Lower lobe of right lung (tissue), 2 donors: Measurements from ENCODE around the gene SLC15A3. TPM values are rescaled to one million over a fixed set of nuclear protein-coding genes. Genes with fewer than 3 reads are reported as not detected.

Source experiments
- ATAC-seq, 2 donors: fragments of 200-7000 bp; cut with Tn5 transposase; one replicate each; pipeline ENCODE4 v1.9.1; 2020 to 2022; ENCODE audit warnings: mild to moderate bottlenecking in 2 of 2, moderate library complexity in 2 of 2
- DNase-seq: peaks from one replicate; pipeline ENCODE4 v3.0.0-alpha.2; 2020
- H3K27ac ChIP-seq: fragments of 200-600 bp; one replicate; pipeline ENCODE4 v1.8.0; 2022
- H3K27me3 ChIP-seq: fragments of 200-600 bp; one replicate; pipeline ENCODE4 v1.8.0; 2022; ENCODE audit warnings: low read depth
- H3K36me3 ChIP-seq: fragments of 200-600 bp; one replicate; pipeline ENCODE4 v1.8.0; 2022; ENCODE audit warnings: mild to moderate bottlenecking
- H3K4me1 ChIP-seq: fragments of 200-600 bp; one replicate; pipeline ENCODE4 v1.8.0; 2022
- H3K4me3 ChIP-seq: fragments of 200-600 bp; one replicate; pipeline ENCODE4 v1.8.0; 2022; ENCODE audit warnings: mild to moderate bottlenecking
- H3K9me3 ChIP-seq: fragments of 200-600 bp; one replicate; pipeline ENCODE4 v1.8.0; 2022
- CTCF ChIP-seq: fragments of 200-600 bp; IDR thresholded peaks from one replicate; pipeline ENCODE4 v1.8.0; 2022; ENCODE audit warnings: antibody characterized with exemption, mild to moderate bottlenecking
- intact Hi-C: fragments of 100-400 bp; cut with DNase I; formaldehyde crosslinking; loops from one replicate; pipeline ENCODE4 v1.11.0; 2022
- total RNA-seq: library from RNA; stranded (reverse); fragmentation: NEBNext Ultra II Directional; extraction: Animal tissue kit (Norgen Biotek cat#: 25700); gene quantifications from one replicate; pipeline ENCODE4 v1.2.1, GENCODE V29; 2021
- donor health status: DM: no; HTN: yes; CAD: no; lungs with severe emphysema.

SLC15A3 gene
- total RNA-seq, 1 donor from 2014 or later, result 199 TPM

GRCh38 chr11:60970369-60970774 lies 18.4 kb upstream of the SLC15A3 start:
- peak; percentile 91 for TF ChIP-seq CTCF
- Histone ChIP-seq H3K4me3 (no peak overlapping the region), H3K4me1 (no peaks in the 10 kb centered on the region), H3K27ac (no peak overlapping the region), H3K9me3 (no peaks in the 10 kb centered on the region), H3K27me3 (no peaks in the 10 kb centered on the region), H3K36me3 (no peaks in the 10 kb centered on the region)
- DNase-seq (peak; percentile 79), ATAC-seq (peak; percentile 84 to 90)
- intact Hi-C loops, result no loop called here

GRCh38 chr11:60968223-60968622 lies 16.2 kb upstream of the SLC15A3 start:
- DNase-seq (no peak), ATAC-seq (no peak)
- Histone ChIP-seq H3K4me3 (no peak overlapping the region), H3K9me3 (no peaks in the 10 kb centered on the region), H3K27ac (no peak overlapping the region), H3K27me3 (no peaks in the 10 kb centered on the region), H3K4me1 (no peaks in the 10 kb centered on the region), H3K36me3 (no peaks in the 10 kb centered on the region)
- intact Hi-C loops, result no loop called here
- no peak for TF ChIP-seq CTCF

GRCh38 chr11:60966890-60967289 lies 14.9 kb upstream of the SLC15A3 start:
- no peak for TF ChIP-seq CTCF
- ATAC-seq (peak; percentile 37 to 41), DNase-seq (no peak)
- no peak overlapping the region for H3K27ac ChIP-seq
- no peaks in the 10 kb centered on the region for H3K27me3 ChIP-seq
- H3K4me1 ChIP-seq, result no peaks in the 10 kb centered on the region
- no peaks in the 10 kb centered on the region for H3K36me3 ChIP-seq
- intact Hi-C loops, result no loop called here
- H3K4me3 ChIP-seq, result no peak overlapping the region
- H3K9me3 ChIP-seq, result no peaks in the 10 kb centered on the region

GRCh38 chr11:60964801-60965200 lies 12.8 kb upstream of the SLC15A3 start:
- Histone ChIP-seq H3K4me1 (no peaks in the 10 kb centered on the region), H3K27ac (no peak overlapping the region), H3K27me3 (no peaks in the 10 kb centered on the region), H3K4me3 (no peak overlapping the region), H3K36me3 (no peaks in the 10 kb centered on the region), H3K9me3 (no peaks in the 10 kb centered on the region)
- DNase-seq, result no peak
- TF ChIP-seq CTCF, result no peak
- intact Hi-C loops, result no loop called here
- no peak for ATAC-seq

- Histone ChIP-seq H3K4me3 (no peak overlapping the region), H3K4me1 (peaks cover 8% of the 10 kb centered on the region), H3K36me3 (no peaks in the 10 kb centered on the region), H3K27me3 (no peaks in the 10 kb centered on the region), H3K27ac (no peak overlapping the region), H3K9me3 (no peaks in the 10 kb centered on the region)
- DNase-seq, result no peak
- no peak for TF ChIP-seq CTCF
- ATAC-seq, result peak in 1 of 2 donors; percentile 19
- intact Hi-C loops, result no loop called here
These were observed 8.4 kb upstream of the SLC15A3 start for GRCh38 chr11:60960405-60960804.

GRCh38 chr11:60959431-60959830 lies 7.5 kb upstream of the SLC15A3 start:
- Histone ChIP-seq H3K9me3 (no peaks in the 10 kb centered on the region), H3K4me3 (no peak overlapping the region), H3K27me3 (no peaks in the 10 kb centered on the region), H3K27ac (no peak overlapping the region), H3K36me3 (no peaks in the 10 kb centered on the region), H3K4me1 (peaks cover 8% of the 10 kb centered on the region)
- TF ChIP-seq CTCF, result no peak
- DNase-seq (no peak), ATAC-seq (no peak)
- intact Hi-C loops, result no loop called here
